Type B pancreatic cell (in vitro differentiated cells): ENCODE data around the gene QSOX1. TPM values are rescaled to one million over a fixed set of nuclear protein-coding genes. Genes with fewer than 3 reads are reported as not detected.

Experiments
- DNase-seq: peaks from one replicate; pipeline ENCODE4 v3.0.0; 2021; ENCODE audit warnings: mixed read lengths; ENCODE audit not compliant: unreplicated experiment; ENCODE audit errors: extremely low spot score
- H3K27ac Mint-ChIP-seq: 2 replicates; pipeline ENCODE4 v1.8.0; 2021; ENCODE audit warnings: mild to moderate bottlenecking, mixed read lengths
- H3K27me3 Mint-ChIP-seq: 2 replicates; pipeline ENCODE4 v1.8.0; 2021; ENCODE audit warnings: mixed read lengths
- H3K36me3 Mint-ChIP-seq: 2 replicates; pipeline ENCODE4 v1.8.0; 2021; ENCODE audit warnings: mixed read lengths
- H3K4me1 Mint-ChIP-seq: one replicate; pipeline ENCODE4 v1.8.0; 2021; ENCODE audit warnings: mixed read lengths; ENCODE audit not compliant: unreplicated experiment
- H3K4me3 Mint-ChIP-seq: 2 replicates; pipeline ENCODE4 v1.8.0; 2021; ENCODE audit warnings: mild to moderate bottlenecking, mixed read lengths
- H3K9me3 Mint-ChIP-seq: 2 replicates; pipeline ENCODE4 v1.8.0; 2021; ENCODE audit warnings: mixed read lengths
- CTCF ChIP-seq: fragments of 200-600 bp; sonication (generic); conservative IDR thresholded peaks from 2 replicates; pipeline ENCODE4 v1.5.0; 2021; ENCODE audit warnings: antibody characterized with exemption, mild to moderate bottlenecking
- total RNA-seq: library from RNA; stranded (reverse); gene quantifications from 2 replicates; pipeline ENCODE4 v1.2.1, GENCODE V29; 2021; ENCODE audit warnings: low replicate concordance

QSOX1 gene
- total RNA-seq, 1 donor from 2014 or later = 96.0 TPM

GRCh38 chr1:180156631-180157091, 2.0 kb downstream of the QSOX1 start:
- Mint-ChIP-seq H3K4me1 (peaks cover 25% of the 10 kb centered on the region), H3K27ac (peak overlapping the region; percentile 78), H3K9me3 (no peaks in the 10 kb centered on the region), H3K4me3 (peak overlapping the region; percentile 97), H3K27me3 (peaks cover 27% of the 10 kb centered on the region), H3K36me3 (peaks cover 6% of the 10 kb centered on the region)
- no peak for TF ChIP-seq CTCF
- no peak for DNase-seq

- TF ChIP-seq CTCF = no peak
- Mint-ChIP-seq H3K36me3 (peaks cover 6% of the 10 kb centered on the region), H3K27me3 (peaks cover 23% of the 10 kb centered on the region), H3K9me3 (no peaks in the 10 kb centered on the region), H3K4me3 (peak overlapping the region; percentile 97), H3K27ac (peak overlapping the region; percentile 78), H3K4me1 (peaks cover 25% of the 10 kb centered on the region)
- no peak for DNase-seq
Measured at GRCh38 chr1:180157108-180157507, 2.4 kb downstream of the QSOX1 start.

- H3K9me3 Mint-ChIP-seq = no peaks in the 10 kb centered on the region
- H3K4me3 Mint-ChIP-seq = peak overlapping the region; percentile 97
- H3K27me3 Mint-ChIP-seq = peaks cover 18% of the 10 kb centered on the region
- H3K27ac Mint-ChIP-seq = peak overlapping the region; percentile 78
- TF ChIP-seq CTCF = no peak
- H3K36me3 Mint-ChIP-seq = peaks cover 6% of the 10 kb centered on the region
- no peak for DNase-seq
- H3K4me1 Mint-ChIP-seq = peaks cover 25% of the 10 kb centered on the region
Measured at GRCh38 chr1:180157576-180158057, 2.9 kb downstream of the QSOX1 start.

- DNase-seq = no peak
- Mint-ChIP-seq H3K4me1 (peaks cover 25% of the 10 kb centered on the region), H3K9me3 (no peaks in the 10 kb centered on the region), H3K36me3 (peaks cover 6% of the 10 kb centered on the region), H3K4me3 (peak overlapping the region; percentile 97), H3K27me3 (peaks cover 14% of the 10 kb centered on the region), H3K27ac (no peak overlapping the region)
- TF ChIP-seq CTCF = no peak
Measured at GRCh38 chr1:180158149-180159147, 3.8 kb downstream of the QSOX1 start.

GRCh38 chr1:180160357-180160756, 5.7 kb downstream of the QSOX1 start:
- TF ChIP-seq CTCF = no peak
- no peak overlapping the region for H3K27ac Mint-ChIP-seq
- H3K4me1 Mint-ChIP-seq = peaks cover 31% of the 10 kb centered on the region
- H3K36me3 Mint-ChIP-seq = peaks cover 12% of the 10 kb centered on the region
- no peaks in the 10 kb centered on the region for H3K9me3 Mint-ChIP-seq
- H3K4me3 Mint-ChIP-seq = no peak overlapping the region
- H3K27me3 Mint-ChIP-seq = peaks cover 10% of the 10 kb centered on the region
- DNase-seq = no peak
